ENCODE data around the gene CD46. TPM values are rescaled to one million over a fixed set of nuclear protein-coding genes. Genes with fewer than 3 reads are reported as not detected.

Gene CD46
- total RNA-seq, 1 experiment from 2014 or later, result 116 TPM

GRCh38 chr1:207752456-207752998 lies 673 bp downstream of the CD46 start:
- H2AFZ ChIP-seq (ENCODE audit: low read length), result peak overlapping the region; percentile 66
- peaks cover 46% of the 10 kb centered on the region for H4K20me1 ChIP-seq (ENCODE audit: low read length)
- H3K9me3 ChIP-seq (ENCODE audit: low read length), result no peaks in the 10 kb centered on the region
- peak; percentile 77 for DNase-seq
- POLR2A ChIA-PET (ENCODE audit: unreplicated experiment), result interaction anchor here (0.6 kb wide), 2 partner anchors 186 to 804 kb away, joined by 3 read pairs; no protein-coding TSS in a partner anchor
- H3K79me2 ChIP-seq (ENCODE audit: low read length), result peaks cover 63% of the 10 kb centered on the region
- no peak for TF ChIP-seq EZH2phosphoT487 (IDR thresholded peaks at IDR 0.05; ENCODE audit: borderline replicate concordance, low read length)
- TF ChIP-seq CTCF (conservative IDR thresholded peaks at IDR 0.05; ENCODE audit: low read depth, low read length), result no peak
- no peak for TF ChIP-seq EZH2 (IDR thresholded peaks at IDR 0.05; ENCODE audit: low read length, unreplicated experiment)
- peak overlapping the region; percentile 93 for H3K9ac ChIP-seq (ENCODE audit: low read length)
- H3K36me3 ChIP-seq (ENCODE audit: low read depth, low read length), result peaks cover 7% of the 10 kb centered on the region
- H3K4me2 ChIP-seq (ENCODE audit: low read length), result peak overlapping the region; percentile 91
- TSS peak; percentile 51 for BruUV-seq (replicated peaks)
- peaks cover 75% of the 10 kb centered on the region for H3K4me1 ChIP-seq (ENCODE audit: insufficient read depth, low read length)
- H3K4me3 ChIP-seq (ENCODE audit: low read length), result peak overlapping the region; percentile 89
- no peaks in the 10 kb centered on the region for H3K27me3 ChIP-seq (ENCODE audit: low read length)
- CTCF ChIA-PET, result no interaction called here
- H3F3A ChIP-seq (ENCODE audit: low read length, unreplicated experiment), result peaks cover 15% of the 10 kb centered on the region
- H3K9me2 ChIP-seq (replicated peaks; ENCODE audit: low read length), result no peaks in the 10 kb centered on the region
- ATAC-seq, result peak; percentile 40
- intact Hi-C loops (cut with micrococcal nuclease), result loop anchor here (2.0 to 10.0 kb wide), 2 partner anchors 418 to 1632 kb away; no protein-coding TSS in a partner anchor
- peak overlapping the region; percentile 89 for H3K27ac ChIP-seq (ENCODE audit: low read length)

GRCh38 chr1:207753611-207754010 lies 1.8 kb downstream of the CD46 start:
- Histone ChIP-seq H3K9ac (ENCODE audit: low read length) (peak overlapping the region; percentile 93), H3F3A (ENCODE audit: low read length, unreplicated experiment) (peaks cover 15% of the 10 kb centered on the region), H4K20me1 (ENCODE audit: low read length) (peaks cover 57% of the 10 kb centered on the region), H3K9me3 (ENCODE audit: low read length) (no peaks in the 10 kb centered on the region), H3K36me3 (ENCODE audit: low read depth, low read length) (peaks cover 17% of the 10 kb centered on the region), H3K79me2 (ENCODE audit: low read length) (peaks cover 74% of the 10 kb centered on the region), H3K9me2 (replicated peaks; ENCODE audit: low read length) (no peaks in the 10 kb centered on the region), H3K4me2 (ENCODE audit: low read length) (peak overlapping the region; percentile 91), H3K27me3 (ENCODE audit: low read length) (no peaks in the 10 kb centered on the region), H2AFZ (ENCODE audit: low read length) (no peak overlapping the region), H3K27ac (ENCODE audit: low read length) (no peak overlapping the region), H3K4me1 (ENCODE audit: insufficient read depth, low read length) (peaks cover 67% of the 10 kb centered on the region), H3K4me3 (ENCODE audit: low read length) (peak overlapping the region; percentile 89)
- no TSS peak for BruUV-seq (replicated peaks)
- TF ChIP-seq CTCF (conservative IDR thresholded peaks at IDR 0.05; ENCODE audit: low read depth, low read length) (no peak), EZH2 (IDR thresholded peaks at IDR 0.05; ENCODE audit: low read length, unreplicated experiment) (no peak), EZH2phosphoT487 (IDR thresholded peaks at IDR 0.05; ENCODE audit: borderline replicate concordance, low read length) (no peak)
- ChIA-PET CTCF (interaction anchor here (0.6 kb wide), 1 partner anchor 88 kb away, joined by 5 read pairs; no protein-coding TSS in a partner anchor), POLR2A (ENCODE audit: unreplicated experiment) (no interaction called here)
- DNase-seq, result no peak
- intact Hi-C loops (cut with micrococcal nuclease), result loop anchor here (2.0 to 10.0 kb wide), 2 partner anchors 419 to 1633 kb away; no protein-coding TSS in a partner anchor
- no peak for ATAC-seq

- H3K4me1 ChIP-seq (ENCODE audit: insufficient read depth, low read length), result peaks cover 63% of the 10 kb centered on the region
- H3K9ac ChIP-seq (ENCODE audit: low read length), result peak overlapping the region; percentile 93
- POLR2A ChIA-PET (ENCODE audit: unreplicated experiment), result no interaction called here
- H3K36me3 ChIP-seq (ENCODE audit: low read depth, low read length), result peaks cover 21% of the 10 kb centered on the region
- H3K4me3 ChIP-seq (ENCODE audit: low read length), result peak overlapping the region; percentile 89
- H3K9me3 ChIP-seq (ENCODE audit: low read length), result no peaks in the 10 kb centered on the region
- CTCF ChIA-PET, result interaction anchor here (0.6 kb wide), 1 partner anchor 88 kb away, joined by 5 read pairs; no protein-coding TSS in a partner anchor
- no TSS peak for BruUV-seq (replicated peaks)
- no peak overlapping the region for H2AFZ ChIP-seq (ENCODE audit: low read length)
- no peak overlapping the region for H3K27ac ChIP-seq (ENCODE audit: low read length)
- H3K79me2 ChIP-seq (ENCODE audit: low read length), result peaks cover 78% of the 10 kb centered on the region
- H3K9me2 ChIP-seq (replicated peaks; ENCODE audit: low read length), result no peaks in the 10 kb centered on the region
- TF ChIP-seq EZH2 (IDR thresholded peaks at IDR 0.05; ENCODE audit: low read length, unreplicated experiment) (no peak), CTCF (conservative IDR thresholded peaks at IDR 0.05; ENCODE audit: low read depth, low read length) (no peak), EZH2phosphoT487 (IDR thresholded peaks at IDR 0.05; ENCODE audit: borderline replicate concordance, low read length) (no peak)
- ATAC-seq (no peak), DNase-seq (no peak)
- peaks cover 60% of the 10 kb centered on the region for H4K20me1 ChIP-seq (ENCODE audit: low read length)
- H3F3A ChIP-seq (ENCODE audit: low read length, unreplicated experiment), result peaks cover 15% of the 10 kb centered on the region
- intact Hi-C loops (cut with micrococcal nuclease), result loop anchor here (10.0 kb wide), 1 partner anchor 419 kb away; no protein-coding TSS in a partner anchor
- peak overlapping the region; percentile 91 for H3K4me2 ChIP-seq (ENCODE audit: low read length)
- H3K27me3 ChIP-seq (ENCODE audit: low read length), result no peaks in the 10 kb centered on the region
Observed at GRCh38 chr1:207754011-207754410, 2.2 kb downstream of the CD46 start.

All from PC-3 (cell line).